Measurements from ENCODE around the gene CTXND1.
A peak's percentile ranks its signal among the peaks of the same experiment; 100 is the strongest.

Gene CTXND1

GRCh38 chr15:80251428-80252120 is 439 bp downstream of the CTXND1 start:
- no peak for DNase-seq

DNA sequence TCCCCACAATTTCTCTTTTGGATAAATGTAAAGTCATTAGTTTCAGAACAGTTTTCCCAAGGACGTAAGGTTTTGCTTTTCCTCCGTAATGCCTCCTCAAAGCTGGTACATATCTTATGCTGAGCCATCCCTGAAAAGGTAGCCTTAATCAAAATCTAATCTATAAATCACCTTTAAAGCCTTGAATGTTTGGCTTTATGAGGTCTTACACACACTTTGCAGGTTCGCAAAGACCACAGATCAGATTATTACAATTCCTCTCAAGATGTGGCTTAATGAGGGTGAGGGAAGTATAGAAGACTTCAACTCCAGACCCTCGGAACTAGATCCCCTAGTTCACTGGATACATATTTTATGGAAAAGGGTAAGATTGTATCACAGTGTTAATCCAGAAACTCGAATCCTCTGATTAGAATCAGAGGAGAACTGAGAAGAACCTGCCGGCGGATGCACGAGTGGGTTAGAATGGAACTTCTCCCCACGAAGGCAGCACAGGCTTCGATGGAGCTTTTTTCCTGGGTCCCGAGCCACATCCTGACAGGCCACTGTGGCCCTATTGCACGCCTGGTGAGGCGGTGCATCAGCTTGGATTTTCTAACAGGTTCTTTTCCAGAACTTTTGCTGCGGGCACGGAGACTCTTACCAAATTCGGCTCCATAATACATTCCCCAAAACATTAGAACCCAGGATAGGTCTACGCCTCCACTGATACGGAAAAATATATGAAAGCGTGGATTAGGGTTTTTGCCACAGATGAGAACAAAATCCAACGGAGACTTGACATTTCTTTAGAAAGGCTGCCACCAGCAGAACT is 1.2 kb downstream of the CTXND1 start:
- no peak for DNase-seq

- DNase-seq: no peak
Observed at GRCh38 chr15:80249973-80250372, 2.0 kb downstream of the CTXND1 start.

DNA sequence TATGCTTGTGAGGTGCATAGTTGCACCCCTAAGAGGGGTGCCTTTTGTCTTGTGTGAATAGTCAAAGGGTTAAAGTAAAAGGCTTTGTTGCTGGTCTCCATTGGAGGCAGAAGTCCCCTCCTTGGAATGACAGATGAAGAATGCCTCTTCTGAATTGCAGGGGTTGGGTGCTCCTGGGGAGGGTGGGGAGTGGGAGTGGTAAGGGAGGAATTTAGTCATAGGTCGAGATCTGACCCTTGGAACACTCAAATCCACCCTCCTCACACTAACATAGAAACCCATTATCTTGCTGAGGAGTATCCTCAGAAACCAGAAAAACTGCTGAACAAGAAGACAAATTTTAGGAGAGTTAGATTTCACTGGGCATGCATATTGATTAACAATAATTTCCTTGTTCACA is 4.7 kb downstream of the CTXND1 start:
- no peak for DNase-seq

GRCh38 chr15:80246425-80246894 is 5.6 kb downstream of the CTXND1 start:
- DNase-seq: no peak

- DNase-seq: no peak
Observed at GRCh38 chr15:80242802-80243201, 9.2 kb downstream of the CTXND1 start.

DNA sequence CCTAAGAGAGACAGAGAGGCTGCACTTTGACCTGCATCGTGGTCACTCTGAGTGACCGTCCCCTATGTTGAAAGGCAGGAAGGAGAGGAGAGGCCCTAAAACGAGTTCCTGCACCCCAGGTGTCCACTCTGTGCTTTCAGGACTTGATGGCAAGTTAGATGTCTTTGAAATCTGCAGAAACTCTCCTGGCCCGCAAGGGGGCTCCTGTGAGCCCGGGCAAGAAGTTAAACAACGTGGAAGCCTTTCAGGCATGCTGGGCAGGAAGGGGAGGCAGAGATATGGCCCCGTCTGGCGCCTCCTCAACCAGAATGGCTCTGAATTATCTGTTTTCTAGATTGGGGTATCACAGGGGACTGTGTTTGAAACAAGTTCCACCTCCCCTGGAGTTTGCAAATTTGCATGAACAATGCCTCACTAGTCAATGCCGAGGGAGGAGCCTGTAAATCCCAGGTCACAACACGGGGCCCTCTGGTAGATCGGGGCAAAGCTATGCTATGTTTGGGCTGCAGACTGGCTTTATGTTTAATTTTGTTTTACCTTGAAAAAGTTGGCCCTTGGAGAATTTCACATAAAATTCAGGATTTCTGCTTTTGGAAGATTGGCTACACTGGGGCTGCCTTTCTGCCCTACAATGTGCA is 9.8 kb downstream of the CTXND1 start:
- no peak for DNase-seq

- peak; percentile 13 for DNase-seq
Observed at GRCh38 chr15:80241508-80241907, 10.5 kb downstream of the CTXND1 start.

DNA sequence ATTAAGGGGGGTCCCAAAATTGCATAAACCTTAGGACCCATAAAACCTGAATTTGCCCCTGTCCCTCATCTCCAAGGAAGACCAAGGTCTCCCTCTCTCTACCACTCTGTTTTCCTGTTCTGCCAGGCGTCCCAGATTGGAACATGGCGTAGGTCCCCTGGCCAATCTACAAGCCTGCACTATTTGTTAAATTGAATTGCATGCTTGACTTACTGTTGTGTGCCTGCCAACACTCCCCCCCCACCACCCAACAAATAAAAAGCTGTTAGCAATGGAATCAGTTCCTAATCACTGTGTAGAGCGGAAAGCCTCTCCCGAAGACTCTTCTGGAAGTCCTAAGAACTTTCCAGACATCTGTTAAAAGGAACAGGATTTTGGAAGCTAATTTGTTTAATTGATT is 11.7 kb downstream of the CTXND1 start:
- peak; percentile 39 for DNase-seq

GRCh38 chr15:80234883-80235282 is 17.1 kb downstream of the CTXND1 start:
- DNase-seq: no peak

- no peak for DNase-seq
Observed at GRCh38 chr15:80233581-80233980, 18.4 kb downstream of the CTXND1 start.

- DNase-seq: no peak
Observed at GRCh38 chr15:80231371-80231770, 20.6 kb downstream of the CTXND1 start.

DNA sequence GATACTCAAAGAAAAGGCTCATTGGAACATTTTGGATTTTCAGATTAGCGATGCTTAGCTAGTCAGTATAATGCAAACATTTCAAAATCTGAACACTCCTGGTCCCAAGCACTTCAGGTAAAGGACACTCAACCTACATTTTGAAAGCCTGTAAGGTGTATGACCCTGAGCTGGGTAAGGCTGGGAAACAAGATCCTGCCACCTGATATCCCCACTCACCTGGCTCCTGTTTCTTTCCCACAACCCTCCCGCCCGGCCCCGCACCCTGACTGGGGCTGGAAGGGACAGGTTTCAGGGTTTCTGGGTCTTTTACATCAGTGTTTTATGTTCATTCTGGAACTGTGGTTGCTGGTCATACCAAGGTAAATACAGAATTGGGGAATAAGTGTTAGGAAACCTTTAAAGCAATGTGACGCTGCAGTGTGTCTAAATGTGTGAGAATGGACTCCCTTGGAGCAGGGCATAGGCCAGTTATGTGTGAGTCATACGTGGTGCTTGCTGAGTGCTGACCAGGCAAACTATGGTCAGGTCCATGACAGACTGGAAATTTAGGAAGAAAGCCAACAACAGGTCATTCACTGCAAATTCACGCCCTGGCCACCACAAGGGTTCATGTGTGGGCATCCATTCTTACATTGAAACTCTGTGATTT is 22.9 kb downstream of the CTXND1 start:
- no peak for DNase-seq

- no peak for DNase-seq
Observed at GRCh38 chr15:80219955-80220354, 32.1 kb downstream of the CTXND1 start.

DNA sequence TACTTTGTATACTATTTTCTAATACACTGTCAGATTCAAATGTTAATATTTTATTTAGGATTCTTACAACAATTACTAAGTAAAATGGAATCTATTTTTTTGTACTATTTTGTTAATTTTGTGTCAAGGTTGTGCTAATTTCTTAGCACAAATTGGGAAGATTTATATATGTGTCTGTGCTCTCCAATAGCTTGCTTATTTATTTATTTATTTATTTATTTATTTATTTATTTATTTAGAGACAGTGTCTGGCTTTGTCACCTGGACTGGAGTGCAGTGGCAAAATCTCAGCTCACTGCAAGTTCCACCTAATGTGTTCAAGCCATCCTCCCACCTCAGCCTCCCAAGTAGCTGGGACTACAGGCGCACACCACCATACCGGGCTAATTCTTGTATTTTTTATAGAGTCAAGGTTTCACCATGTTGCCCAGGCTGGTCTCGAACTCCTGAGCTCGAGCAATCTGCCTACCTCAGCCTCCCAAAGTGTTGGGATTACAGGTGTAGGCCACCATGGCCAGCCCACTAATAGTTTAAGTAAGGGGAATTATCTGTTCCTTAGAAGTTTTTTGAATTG is 34.6 kb downstream of the CTXND1 start:
- DNase-seq: no peak

GRCh38 chr15:80216911-80217310 is 35.1 kb downstream of the CTXND1 start:
- no peak for DNase-seq

- DNase-seq: peak; percentile 7
Observed at GRCh38 chr15:80216141-80216540, 35.9 kb downstream of the CTXND1 start.

GRCh38 chr15:80214910-80215309 is 37.1 kb downstream of the CTXND1 start:
- DNase-seq: no peak

- DNase-seq: no peak
Observed at GRCh38 chr15:80211976-80212375, 40.0 kb downstream of the CTXND1 start.

DNA sequence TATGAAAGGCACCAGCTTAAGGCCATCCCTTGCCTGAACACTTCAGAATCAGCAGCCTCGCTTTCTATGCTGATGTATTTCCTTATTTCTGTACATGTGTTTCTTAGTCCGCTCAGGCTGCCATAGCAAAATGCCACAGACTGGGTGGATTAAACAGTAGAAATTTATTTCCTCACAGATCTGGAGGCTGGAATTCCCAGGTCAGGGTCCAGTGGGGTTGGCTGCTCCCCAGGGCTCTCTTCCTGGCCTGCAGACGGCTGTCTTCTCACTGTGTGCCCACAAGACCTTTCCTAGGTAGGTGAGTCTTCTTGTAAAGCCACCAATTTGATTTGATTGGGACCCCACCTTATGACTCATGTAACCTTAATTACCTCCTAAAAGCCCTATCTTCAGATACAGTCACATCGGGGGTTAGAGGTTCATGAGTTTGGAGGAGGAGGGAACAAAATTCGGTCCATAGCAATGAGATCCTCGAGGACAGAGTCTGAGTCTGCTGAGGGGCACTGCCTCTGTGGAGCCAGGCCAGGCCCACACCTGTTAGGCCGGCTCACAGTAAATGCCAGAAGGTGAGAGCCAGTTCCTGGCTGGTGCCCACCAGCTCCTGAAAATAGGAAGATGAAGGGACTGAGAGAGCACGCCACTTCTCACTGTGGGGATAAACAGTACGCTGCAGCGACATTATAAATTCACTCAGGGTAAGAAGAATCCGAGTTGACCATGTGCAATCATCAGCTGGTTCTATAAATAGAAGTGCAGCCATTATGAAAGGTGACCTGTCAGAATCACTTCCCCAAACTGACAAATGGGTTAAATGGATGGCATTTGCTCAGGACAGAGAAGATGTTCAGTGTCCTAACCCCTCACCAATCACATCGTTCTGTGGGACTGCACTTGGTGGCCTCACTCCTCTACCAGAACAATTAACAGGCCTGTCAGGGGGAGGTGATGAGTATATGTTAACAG is 41.1 kb downstream of the CTXND1 start:
- no peak for DNase-seq
